H1 (cell line): Measurements from ENCODE around the gene CHI3L1. TPM values are rescaled to one million over a fixed set of nuclear protein-coding genes. Genes with fewer than 3 reads are reported as not detected.

Source experiments
- GABPA ChIP-seq: IDR thresholded peaks from 2 replicates; pipeline ENCODE4 v1.6.1; 2011; ENCODE audit warnings: mild to moderate bottlenecking, low read length, moderate library complexity, borderline replicate concordance; ENCODE audit not compliant: insufficient read depth
- polyA plus RNA-seq, 7 experiments: library from polyadenylated mRNA; depleted of rRNA in 3 of 7; stranded (reverse) in 5 of 7; unstranded in 2 of 7; fragments of >200 nt in 5 of 7; fragments of 200-250 nt in 2 of 7; gene quantifications; 1 replicate in 5 of 7; 2 replicates in 1 of 7; 4 replicates in 1 of 7; pipeline versions ENCODE4 v1.2.1 to v1.2.3, GENCODE V29; 2011 to 2013; ENCODE audit warnings: missing spikeins in 2 of 7, mixed read lengths in 2 of 7
- total RNA-seq: library from RNA; stranded (reverse); fragmentation: NEBNext Ultra II Directional; extraction: Animal tissue kit (Norgen Biotek cat#: 25700); gene quantifications from 2 replicates; pipeline ENCODE4 v1.2.1, GENCODE V29; 2021

CHI3L1 gene
- total and polyA plus RNA-seq, 2 of the 8 experiments (the other 6 are each of a cell fraction or from before 2014, with no cell fraction given) = 1.0 TPM; not detected in 1

DNA sequence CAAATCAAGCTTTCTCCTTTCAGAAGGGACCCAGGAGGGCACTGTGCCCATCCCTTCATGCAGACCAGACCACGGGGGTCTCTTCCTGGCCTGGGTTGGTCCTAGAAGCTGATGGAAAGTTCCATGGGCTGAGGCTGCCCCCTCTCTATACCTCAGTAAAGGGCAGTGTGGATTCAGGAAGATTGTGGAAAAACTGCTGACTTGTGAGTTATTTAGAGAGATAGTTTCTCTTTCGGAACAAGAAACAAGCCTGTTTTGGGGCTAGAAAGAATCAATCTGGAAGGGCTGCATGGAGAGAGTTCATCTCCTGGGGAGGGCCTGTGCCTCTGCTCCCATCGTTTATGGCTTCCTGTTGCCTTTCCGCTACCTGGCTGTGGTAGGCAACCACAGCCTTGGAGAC lies 42.2 kb upstream of the CHI3L1 start (continued):
- no peak for TF ChIP-seq GABPA
- TF ChIP-seq, all 59 proteins: peak for 0
